PC-3 (cell line): ENCODE measurements around the gene PCNX2. TPM values are rescaled to one million over a fixed set of nuclear protein-coding genes. Genes with fewer than 3 reads are reported as not detected.

Experiments
- ATAC-seq: fragments of 200-7000 bp; cut with Tn5 transposase; 2 replicates; pipeline ENCODE4 v1.9.1; 2020; ENCODE audit warnings: mild to moderate bottlenecking, moderate library complexity
- BruUV-seq: library from RNA; stranded (reverse); fragments of 400-500 nt; replicated peaks from 2 replicates; lab custom pipeline; 2021; lab: Mats Ljungman, UMichigan
- CTCF ChIA-PET: fragments of 300-600 bp; sonication (Branson Sonifier 250); formaldehyde crosslinking; loops from one replicate; lab custom pipeline; 2022; ENCODE audit warnings: antibody characterized with exemption; lab: Charles Lee
- POLR2A ChIA-PET: fragments of 300-600 bp; sonication (Branson Sonifier 250); formaldehyde crosslinking; loops from one replicate; lab custom pipeline; 2022; ENCODE audit warnings: antibody characterized with exemption; ENCODE audit not compliant: unreplicated experiment; lab: Charles Lee
- DNase-seq: peaks from one replicate; pipeline ENCODE4 v3.0.0-alpha.2; 2015
- H2AFZ ChIP-seq: fragments of 300-600 bp; sonication (generic); 2 replicates; pipeline ENCODE4 v1.6.0; 2016; ENCODE audit warnings: antibody characterized with exemption, low read length
- H3F3A ChIP-seq: fragments of 300-600 bp; sonication (generic); one replicate; pipeline ENCODE4 v1.6.0; 2017; ENCODE audit warnings: antibody characterized with exemption, low read length, control low read depth, mild to moderate bottlenecking; ENCODE audit not compliant: unreplicated experiment
- H3K27ac ChIP-seq: fragments of 300-600 bp; sonication (generic); 2 replicates; pipeline ENCODE4 v1.5.1; 2016; ENCODE audit warnings: mild to moderate bottlenecking, low read length
- H3K27me3 ChIP-seq: fragments of 300-600 bp; sonication (generic); 2 replicates; pipeline ENCODE4 v1.6.1; 2016; ENCODE audit warnings: low read length, mixed read lengths
- H3K36me3 ChIP-seq: fragments of 300-600 bp; sonication (generic); 2 replicates; pipeline ENCODE4 v1.6.1; 2016; ENCODE audit warnings: low read depth, mixed run types, low read length, mixed read lengths
- H3K4me1 ChIP-seq: fragments of 300-600 bp; sonication (generic); 2 replicates; pipeline ENCODE4 v1.5.1; 2016; ENCODE audit warnings: low read length; ENCODE audit not compliant: insufficient read depth
- H3K4me2 ChIP-seq: fragments of 300-600 bp; sonication (generic); 2 replicates; pipeline ENCODE4 v1.6.0; 2016; ENCODE audit warnings: low read length
- H3K4me3 ChIP-seq: fragments of 300-600 bp; sonication (generic); 2 replicates; pipeline ENCODE4 v1.5.1; 2016; ENCODE audit warnings: mild to moderate bottlenecking, low read length, mixed read lengths
- H3K79me2 ChIP-seq: fragments of 300-600 bp; sonication (generic); 2 replicates; pipeline ENCODE4 v1.6.1; 2017; ENCODE audit warnings: low read length, mixed read lengths
- H3K9ac ChIP-seq: fragments of 300-600 bp; sonication (generic); 2 replicates; pipeline ENCODE4 v1.6.0; 2016; ENCODE audit warnings: mild to moderate bottlenecking, low read length
- H3K9me2 ChIP-seq: fragments of 300-600 bp; sonication (generic); replicated peaks from 2 replicates; pipeline ENCODE4 v1.6.1; 2016; ENCODE audit warnings: mixed run types, low read length, mixed read lengths
- H3K9me3 ChIP-seq: fragments of 300-600 bp; sonication (generic); 2 replicates; pipeline ENCODE4 v1.6.1; 2016; ENCODE audit warnings: low read length, mixed read lengths
- H4K20me1 ChIP-seq: fragments of 300-600 bp; sonication (generic); 2 replicates; pipeline ENCODE4 v1.6.1; 2016; ENCODE audit warnings: low read length, mixed read lengths
- CTCF ChIP-seq: fragments of 300-600 bp; sonication (generic); conservative IDR thresholded peaks from 2 replicates; pipeline ENCODE4 v1.5.1; 2017; ENCODE audit warnings: antibody characterized with exemption, low read depth, mild to moderate bottlenecking, low read length
- EZH2 ChIP-seq: fragments of 300-600 bp; sonication (generic); IDR thresholded peaks from one replicate; pipeline ENCODE4 v1.6.1; 2017; ENCODE audit warnings: antibody characterized with exemption, mild to moderate bottlenecking, low read length; ENCODE audit not compliant: unreplicated experiment
- EZH2phosphoT487 ChIP-seq: fragments of 300-600 bp; sonication (generic); IDR thresholded peaks from 2 replicates; pipeline ENCODE4 v1.6.1; 2018; ENCODE audit warnings: mild to moderate bottlenecking, antibody characterized with exemption, low read length, borderline replicate concordance
- intact Hi-C: fragments of 100-400 bp; cut with micrococcal nuclease; formaldehyde crosslinking; loops from 2 replicates; pipeline ENCODE4 v1.9.0; 2023
- total RNA-seq: library from RNA; depleted of rRNA; stranded (reverse); fragments of >200 nt; gene quantifications from 2 replicates; pipeline ENCODE4 v1.2.3, GENCODE V29; 2014

The PCNX2 gene
- total RNA-seq, 1 experiment from 2014 or later = 17.3 TPM

- no peak for DNase-seq
- Histone ChIP-seq H3K4me3 (no peak overlapping the region), H3K36me3 (no peaks in the 10 kb centered on the region), H2AFZ (no peak overlapping the region), H3K27me3 (no peaks in the 10 kb centered on the region), H3K27ac (no peak overlapping the region), H3K9ac (no peak overlapping the region), H4K20me1 (no peaks in the 10 kb centered on the region), H3K79me2 (no peaks in the 10 kb centered on the region), H3K9me3 (no peaks in the 10 kb centered on the region), H3K4me2 (no peak overlapping the region), H3K4me1 (no peaks in the 10 kb centered on the region), H3K9me2 (no peaks in the 10 kb centered on the region), H3F3A (no peaks in the 10 kb centered on the region)
- intact Hi-C loops = no loop called here
- TF ChIP-seq CTCF = no peak
- no peak for TF ChIP-seq EZH2phosphoT487
- TF ChIP-seq EZH2 = no peak
- ATAC-seq = no peak
- ChIA-PET CTCF (no interaction called here), POLR2A (no interaction called here)
- BruUV-seq = no TSS peak
These were observed 249.9 kb downstream of the PCNX2 start for GRCh38 chr1:233045588-233045987.

GRCh38 chr1:233042834-233043233 lies 252.7 kb downstream of the PCNX2 start:
- no peak overlapping the region for H3K4me2 ChIP-seq
- ChIA-PET CTCF (no interaction called here), POLR2A (no interaction called here)
- H3K27ac ChIP-seq = no peak overlapping the region
- no peaks in the 10 kb centered on the region for H3F3A ChIP-seq
- no peaks in the 10 kb centered on the region for H3K9me3 ChIP-seq
- H3K4me1 ChIP-seq = no peaks in the 10 kb centered on the region
- H4K20me1 ChIP-seq = no peaks in the 10 kb centered on the region
- BruUV-seq = no TSS peak
- no peak overlapping the region for H3K9ac ChIP-seq
- DNase-seq = no peak
- H2AFZ ChIP-seq = no peak overlapping the region
- no peak overlapping the region for H3K4me3 ChIP-seq
- intact Hi-C loops = no loop called here
- H3K36me3 ChIP-seq = no peaks in the 10 kb centered on the region
- TF ChIP-seq EZH2 (no peak), EZH2phosphoT487 (no peak), CTCF (no peak)
- no peaks in the 10 kb centered on the region for H3K9me2 ChIP-seq
- no peaks in the 10 kb centered on the region for H3K79me2 ChIP-seq
- ATAC-seq = no peak
- no peaks in the 10 kb centered on the region for H3K27me3 ChIP-seq

- intact Hi-C loops = no loop called here
- ATAC-seq (no peak), DNase-seq (no peak)
- Histone ChIP-seq H3K27me3 (no peaks in the 10 kb centered on the region), H3K4me3 (no peak overlapping the region), H3K79me2 (no peaks in the 10 kb centered on the region), H4K20me1 (no peaks in the 10 kb centered on the region), H3K9me3 (no peaks in the 10 kb centered on the region), H3K9me2 (no peaks in the 10 kb centered on the region), H3K4me2 (no peak overlapping the region), H3K4me1 (no peaks in the 10 kb centered on the region), H3F3A (no peaks in the 10 kb centered on the region), H3K36me3 (no peaks in the 10 kb centered on the region), H3K9ac (no peak overlapping the region), H3K27ac (no peak overlapping the region), H2AFZ (no peak overlapping the region)
- BruUV-seq = no TSS peak
- ChIA-PET POLR2A (no interaction called here), CTCF (no interaction called here)
- TF ChIP-seq CTCF (no peak), EZH2phosphoT487 (no peak), EZH2 (no peak)
These were observed 255.0 kb downstream of the PCNX2 start for GRCh38 chr1:233040494-233040893.
